T follicular helper cell (primary cell): ENCODE data around the gene TGFB1.
"Not testable (repeated sequence)": the region's sequence is repeated elsewhere in the genome, so short reads cannot be mapped to it uniquely, and the experiment has no call there.

ENCODE experiments used
- DNase-seq: peaks from one replicate; pipeline ENCODE4 v3.0.0-alpha.2; 2020; ENCODE audit warnings: low read depth

The TGFB1 gene

DNA sequence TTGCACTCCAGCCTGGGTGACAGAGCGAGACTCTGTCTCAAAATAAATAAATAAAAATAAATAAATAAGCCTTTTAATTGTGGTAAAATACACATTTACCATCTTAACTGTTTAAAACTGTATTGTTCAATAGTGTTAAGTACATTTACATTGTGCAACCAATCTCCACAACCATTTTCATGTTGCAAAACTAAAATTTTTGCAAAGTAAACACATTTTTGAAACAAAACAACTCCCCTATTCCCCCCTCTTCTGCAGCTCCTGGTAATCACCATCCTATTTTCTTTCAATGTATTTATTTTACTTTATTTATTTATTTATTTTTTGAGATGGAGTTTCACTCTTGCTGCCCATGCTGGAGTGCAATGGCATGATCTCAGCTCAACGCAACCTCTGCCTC lies 16.0 kb upstream of the TGFB1 start:
- DNase-seq = no peak

- DNase-seq = no peak
Measured at GRCh38 chr19:41367848-41368301, 14.2 kb upstream of the TGFB1 start.

GRCh38 chr19:41366089-41366488 lies 12.4 kb upstream of the TGFB1 start:
- DNase-seq = no peak

- no peak for DNase-seq
Measured at GRCh38 chr19:41364524-41365391, 11.0 kb upstream of the TGFB1 start.

GRCh38 chr19:41363753-41364523 lies 10.2 kb upstream of the TGFB1 start, which contains the start of gene B9D2:
B9D2 (minus strand) TSS chr19:41364149; CDS start chr19:41363519, 630 bp downstream.
- peak; percentile 96 for DNase-seq

GRCh38 chr19:41363371-41363752 lies 9.6 kb upstream of the TGFB1 start:
- no peak for DNase-seq

- DNase-seq = no peak
Measured at GRCh38 chr19:41362143-41362847, 8.6 kb upstream of the TGFB1 start.

DNA sequence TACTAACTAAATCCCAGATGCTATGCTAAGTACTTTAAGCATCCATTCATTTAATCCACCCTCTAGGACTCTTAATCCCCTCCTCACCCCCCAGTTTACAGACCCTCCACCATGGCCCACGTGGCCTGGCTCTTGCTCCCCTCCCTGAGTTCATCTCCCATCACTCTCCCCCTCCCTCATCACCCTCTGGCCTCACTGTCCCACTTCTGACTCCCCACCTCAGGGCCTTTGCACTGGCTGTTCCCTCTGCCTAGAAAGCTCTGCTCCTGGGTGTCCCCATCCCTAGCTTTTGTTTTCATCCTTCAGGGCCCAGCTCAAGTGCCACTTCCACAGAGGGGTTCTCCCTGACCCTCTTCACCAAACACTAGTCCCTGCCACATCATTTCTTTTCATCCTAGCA lies 6.0 kb upstream of the TGFB1 start:
- DNase-seq = no peak

GRCh38 chr19:41357746-41358145 lies 4.0 kb upstream of the TGFB1 start:
- no peak for DNase-seq

GRCh38 chr19:41356984-41357739 lies 3.4 kb upstream of the TGFB1 start:
- DNase-seq = no peak

DNA sequence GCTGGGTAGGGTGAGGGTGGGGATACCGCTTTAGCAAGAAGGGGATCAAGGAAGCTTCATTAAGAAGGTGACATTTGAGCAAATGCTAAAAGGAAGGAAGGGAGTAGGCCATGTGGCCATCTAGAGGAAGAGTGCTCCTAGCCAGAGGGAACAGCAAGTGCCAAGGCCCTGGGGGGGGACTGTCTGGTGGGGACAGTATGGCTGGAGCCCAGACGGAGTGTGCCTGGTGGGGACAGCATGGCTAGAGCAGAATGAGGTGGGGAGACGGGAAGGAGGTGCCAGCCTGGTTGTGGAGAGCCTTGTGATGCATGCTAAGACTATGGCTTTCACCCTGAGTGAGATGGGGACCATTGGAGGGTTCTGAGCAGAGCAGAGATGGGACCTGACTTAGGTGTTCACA lies 2.1 kb upstream of the TGFB1 start:
- DNase-seq = no peak

DNA sequence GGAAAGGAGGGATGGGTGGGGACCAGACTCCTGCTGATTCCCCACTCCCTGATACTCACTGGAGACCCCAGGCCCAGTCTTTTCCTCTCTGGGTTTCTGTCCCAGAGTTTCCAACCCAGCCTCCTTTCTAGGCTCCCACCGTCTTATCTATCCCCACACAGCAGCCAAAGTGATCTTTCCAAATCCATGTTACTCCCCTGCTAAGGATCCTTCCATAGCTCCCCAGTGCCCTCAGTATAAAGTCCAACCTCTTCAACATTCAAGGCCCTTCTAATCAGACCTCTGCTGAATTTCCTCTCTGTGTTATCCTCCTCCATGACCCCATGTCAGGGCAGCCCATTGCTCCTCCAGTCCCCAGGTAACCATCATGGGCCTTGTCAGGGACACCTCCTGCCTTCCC lies 1.3 kb upstream of the TGFB1 start:
- no peak for DNase-seq

DNA sequence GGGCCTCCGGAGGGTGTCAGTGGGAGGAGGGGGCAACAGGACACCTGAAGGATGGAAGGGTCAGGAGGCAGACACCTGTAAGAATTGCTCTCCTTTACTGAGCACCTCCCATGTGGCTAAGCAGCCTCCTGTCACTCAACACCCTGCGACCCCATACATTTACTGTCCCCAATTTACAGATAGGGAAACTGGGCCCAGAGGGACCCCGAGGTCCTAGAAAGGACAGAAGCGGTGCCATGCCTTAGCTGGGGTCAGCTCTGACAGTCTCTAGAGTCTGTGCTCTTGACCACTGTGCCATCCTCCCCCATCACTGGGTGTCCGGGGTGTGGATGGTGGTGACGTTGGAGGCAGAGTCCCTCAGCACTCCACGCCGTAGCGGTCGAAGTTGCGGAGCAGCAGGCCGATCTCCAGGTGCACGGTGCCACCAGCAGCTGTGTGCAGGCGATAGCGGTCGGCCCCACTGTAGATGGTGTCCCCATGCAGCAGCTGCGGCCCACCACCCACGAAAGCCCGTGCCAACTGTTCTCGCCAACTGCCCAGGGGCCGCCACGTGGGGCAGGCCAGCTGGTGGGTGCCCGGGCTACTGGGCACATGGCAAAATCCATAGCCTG lies 726 bp upstream of the TGFB1 start:
- no peak for DNase-seq

- peak; percentile 65 for DNase-seq
Measured at GRCh38 chr19:41352609-41353465, 885 bp downstream of the TGFB1 start.

DNA sequence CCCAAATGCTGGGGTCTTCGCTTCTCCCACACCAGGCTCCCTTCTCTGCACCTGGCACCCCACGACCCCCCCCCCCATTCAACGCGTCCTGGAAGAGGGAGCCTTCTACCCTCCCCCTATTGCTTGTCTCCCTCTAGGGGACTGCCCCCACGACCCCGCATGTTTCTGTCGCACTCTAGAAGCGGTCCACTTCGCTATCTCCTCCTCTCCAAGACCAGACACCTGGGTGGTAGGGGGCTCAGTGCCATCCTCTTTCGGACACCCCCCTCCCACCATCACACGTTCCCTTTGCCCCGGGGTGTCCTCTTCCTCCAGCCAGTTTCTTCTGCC lies 1.5 kb downstream of the TGFB1 start:
- no peak for DNase-seq

DNA sequence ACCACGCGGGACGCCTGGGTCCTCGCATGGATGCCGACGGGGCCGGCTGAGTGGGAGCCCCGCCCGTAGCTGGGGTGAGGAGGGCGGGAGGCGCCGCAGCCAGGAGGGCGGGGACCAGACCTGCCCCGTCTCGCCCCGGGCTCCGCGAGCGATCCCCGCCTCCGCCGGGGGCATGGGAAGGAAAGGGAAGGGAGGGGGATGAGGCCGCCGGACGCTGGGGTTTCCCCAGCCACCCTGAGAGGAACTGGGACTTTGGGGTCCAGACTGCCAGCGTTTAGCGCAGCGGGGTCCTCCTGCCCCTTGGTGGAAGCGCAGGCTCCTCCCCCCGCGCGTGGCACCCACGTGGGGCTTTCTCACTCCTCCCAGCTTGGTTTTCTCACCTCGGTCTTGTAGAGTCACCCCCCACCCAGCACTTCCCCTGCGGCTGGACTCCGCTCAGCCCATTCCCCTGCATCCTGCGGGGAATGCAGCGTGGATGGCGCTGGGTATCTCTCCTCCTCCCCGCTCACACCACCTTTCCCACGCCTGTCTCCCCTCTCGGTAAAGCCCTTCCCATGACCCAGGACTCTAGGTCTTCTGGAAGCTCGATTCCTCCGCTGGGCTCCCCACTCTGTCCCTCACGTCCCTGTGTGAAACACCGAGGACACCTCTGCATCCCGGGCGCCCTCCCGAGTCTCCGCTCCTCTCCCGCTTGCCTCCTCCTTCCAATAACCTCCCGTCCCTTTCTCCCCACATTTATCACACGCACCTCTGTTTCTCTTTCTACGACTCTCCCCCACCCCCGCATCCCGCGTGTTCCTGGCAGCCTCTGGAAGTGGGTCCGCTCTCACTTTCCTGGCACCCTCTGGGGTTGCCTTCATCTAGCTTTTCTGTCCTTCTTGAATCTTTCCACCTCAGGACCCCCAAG lies 2.1 kb downstream of the TGFB1 start:
- peak; percentile 78 for DNase-seq

DNA sequence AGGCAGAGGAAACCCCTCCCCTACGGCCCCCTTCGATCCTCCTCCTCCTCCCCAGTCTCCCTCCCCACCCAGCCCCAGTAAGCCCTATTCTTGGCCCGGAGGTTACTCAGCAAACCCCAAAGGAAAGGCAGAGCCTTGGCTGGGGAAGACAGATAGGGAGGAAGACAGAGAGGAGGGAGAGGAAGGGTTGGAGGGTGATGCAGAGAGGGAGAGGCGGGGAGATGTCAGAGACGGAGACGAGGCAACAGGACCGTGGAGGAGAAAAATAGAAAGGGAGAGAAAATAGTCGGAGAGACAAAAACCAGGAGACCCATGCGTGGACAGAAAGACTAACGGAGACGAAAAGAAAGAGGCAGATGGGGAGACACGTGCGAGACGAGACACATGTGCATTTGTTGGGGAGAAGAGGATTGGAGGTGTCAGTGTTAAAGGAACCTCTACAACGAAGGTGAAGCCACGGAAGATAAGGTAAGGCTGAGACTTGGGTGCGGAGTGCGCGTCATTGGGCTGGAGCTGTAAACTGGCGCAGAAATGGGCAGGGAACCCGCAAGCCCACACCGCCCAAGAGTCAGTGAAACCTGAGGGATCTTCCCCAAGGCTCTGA lies 2.9 kb downstream of the TGFB1 start:
- no peak for DNase-seq

GRCh38 chr19:41346916-41347315 lies 6.8 kb downstream of the TGFB1 start:
- not testable (repeated sequence) for DNase-seq

DNA sequence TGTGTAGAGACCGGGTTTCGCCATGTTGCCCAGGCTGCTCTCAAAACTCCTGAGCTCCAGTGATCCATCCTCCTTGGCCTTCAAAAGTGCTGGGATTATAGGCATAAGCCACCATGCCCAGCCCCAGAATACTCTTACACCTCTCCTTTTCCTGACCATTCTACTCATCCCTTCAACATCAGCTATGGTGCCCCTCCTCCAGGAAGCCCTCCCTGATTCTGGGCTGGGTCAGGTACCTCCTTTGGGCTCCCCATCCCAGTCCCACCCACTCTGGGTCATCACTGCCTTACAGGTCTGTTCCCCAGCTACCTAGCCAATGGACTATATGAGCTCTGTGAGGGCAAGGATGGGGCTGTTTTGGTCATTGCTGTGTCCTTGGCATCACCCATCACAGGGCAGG lies 9.6 kb downstream of the TGFB1 start:
- DNase-seq = no peak
